ENCODE measurements around the gene ATG4B. TPM values are rescaled to one million over a fixed set of nuclear protein-coding genes. Genes with fewer than 3 reads are reported as not detected.

Gene ATG4B
- total RNA-seq, 1 donor from 2014 or later: 43.3 TPM

DNA sequence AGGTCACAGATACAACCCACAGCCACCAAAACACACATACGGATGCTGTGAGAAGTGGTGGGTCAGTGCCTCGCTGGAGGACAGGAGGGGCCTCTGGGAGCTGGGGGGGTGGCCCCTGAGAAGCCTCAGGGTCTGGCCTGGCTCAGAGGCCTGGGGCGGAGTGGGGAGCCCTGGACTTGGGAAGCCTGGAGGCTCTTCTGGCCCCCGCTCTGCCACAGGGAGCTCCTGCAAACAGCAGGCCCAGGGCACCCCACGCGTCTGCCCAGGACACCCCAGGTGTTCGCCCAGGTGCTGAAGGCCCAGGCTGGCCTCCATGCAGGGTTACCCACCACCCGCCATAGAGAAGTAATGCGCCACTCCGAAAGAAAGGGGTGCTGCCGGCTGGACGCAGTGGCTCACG is 26.4 kb upstream of the ATG4B start:
- intact Hi-C loops (cut with DNase I): loop anchor here (5.0 to 10.0 kb wide), 2 partner anchors 104 to 506 kb away; partner anchors contain the start of genes MTERF4 and STK25
- ATAC-seq (no peak), DNase-seq (ENCODE audit: missing footprints) (no peak)

DNA sequence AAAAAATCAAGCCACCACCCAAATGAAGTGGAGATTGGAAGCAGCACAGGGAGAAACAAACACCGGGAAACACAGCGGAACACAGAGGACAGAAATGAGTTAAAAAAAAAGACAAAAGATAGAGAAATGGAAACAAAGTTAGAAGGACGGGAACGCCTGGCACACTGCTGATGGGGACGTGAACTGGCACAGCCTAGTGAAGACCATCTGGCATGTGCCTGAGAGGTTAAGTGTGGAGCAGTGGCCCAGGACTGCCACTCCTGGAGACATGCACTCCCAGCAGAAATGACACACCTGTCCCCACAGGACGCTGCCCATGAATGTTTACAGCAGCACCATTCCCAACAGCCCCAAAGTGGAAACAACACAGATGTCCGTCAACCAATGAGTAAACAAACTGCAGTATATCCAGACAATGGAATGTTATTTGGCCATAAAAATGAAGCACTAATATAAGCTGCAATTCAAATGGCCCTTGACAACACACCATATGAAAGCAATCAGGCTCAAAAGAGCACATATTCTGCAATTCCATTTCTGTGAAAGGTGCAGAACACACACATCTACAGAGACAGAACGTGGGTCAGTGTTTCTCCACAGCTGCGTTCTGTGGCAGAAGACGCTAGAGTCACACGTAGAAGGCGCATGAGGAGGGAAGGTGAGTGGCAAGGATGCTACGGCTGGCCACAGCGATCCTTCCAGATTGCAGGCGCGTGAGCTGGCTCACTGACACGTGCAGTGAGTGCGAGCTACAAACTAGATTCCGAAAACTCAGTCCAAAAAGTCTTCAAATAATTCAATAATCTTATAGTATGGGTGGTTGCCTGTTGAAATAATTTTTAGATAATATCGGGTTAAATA is 25.1 kb upstream of the ATG4B start:
- ATAC-seq (no peak), DNase-seq (ENCODE audit: missing footprints) (no peak)
- intact Hi-C loops (cut with DNase I): loop anchor here (2.0 to 10.0 kb wide), 3 partner anchors 78 to 508 kb away; partner anchors contain the start of genes MTERF4 and STK25

DNA sequence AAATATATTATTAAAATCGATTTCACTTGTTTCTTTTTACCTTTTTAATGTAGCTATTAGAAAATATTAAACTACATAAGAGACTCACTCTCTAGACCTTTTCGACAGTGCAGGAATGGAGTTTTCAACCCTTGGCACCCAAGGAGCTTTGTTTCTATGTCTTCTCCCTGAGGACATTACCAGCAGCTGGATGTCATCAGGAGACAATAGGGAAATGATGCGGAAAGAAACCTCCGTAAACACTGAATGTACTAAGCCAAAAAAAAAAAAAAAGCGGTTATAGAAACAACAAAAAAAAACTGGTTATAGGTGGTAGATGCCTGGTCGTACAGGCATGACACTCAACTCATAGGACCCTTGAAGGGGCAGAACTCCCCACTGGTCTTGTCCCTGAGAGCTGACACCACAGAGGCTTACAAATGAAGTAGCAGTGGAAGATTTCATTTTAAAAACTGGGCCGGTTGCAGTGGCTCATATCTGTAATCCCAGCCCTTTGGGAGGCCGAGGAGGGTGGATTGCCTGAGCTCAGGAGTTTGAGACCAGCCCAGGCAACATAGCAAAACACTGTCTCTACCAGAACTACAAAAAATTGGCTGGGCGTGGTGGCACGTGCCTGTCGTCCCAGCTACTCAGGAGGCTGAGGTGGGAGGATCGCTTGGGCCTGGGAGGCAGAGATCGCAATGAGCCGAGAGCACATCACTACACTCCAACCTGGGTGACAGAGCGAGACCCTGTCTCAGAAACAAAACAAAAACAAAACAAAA is 24.3 kb upstream of the ATG4B start:
- intact Hi-C loops (cut with DNase I): loop anchor here (2.0 to 10.0 kb wide), 3 partner anchors 78 to 508 kb away; partner anchors contain the start of genes MTERF4 and STK25
- no peak for DNase-seq (ENCODE audit: missing footprints)
- ATAC-seq: peak; percentile 18

DNA sequence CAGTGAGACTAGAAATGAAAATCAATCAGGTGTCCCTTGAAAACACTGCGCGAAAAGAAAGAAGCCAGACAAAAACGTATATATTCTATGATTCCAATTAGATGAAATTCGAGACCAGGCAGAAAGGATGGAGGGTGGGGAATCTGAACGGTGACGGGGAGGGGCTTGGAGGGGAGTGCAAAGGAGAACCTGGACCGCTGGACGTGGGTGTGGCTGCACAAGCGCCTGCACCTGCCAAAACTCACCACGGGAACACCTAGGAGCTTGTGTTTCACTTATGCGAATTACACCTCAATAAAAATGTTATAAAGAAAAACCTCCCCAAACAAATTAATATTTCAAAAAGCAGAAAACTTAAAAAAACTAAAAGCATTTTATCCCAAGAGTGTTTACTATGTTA is 22.5 kb upstream of the ATG4B start:
- ATAC-seq: no peak
- intact Hi-C loops (cut with DNase I): loop anchor here (10.0 kb wide), 1 partner anchor 510 kb away; the partner anchor contains the start of gene MTERF4
- DNase-seq (ENCODE audit: missing footprints): no peak

DNA sequence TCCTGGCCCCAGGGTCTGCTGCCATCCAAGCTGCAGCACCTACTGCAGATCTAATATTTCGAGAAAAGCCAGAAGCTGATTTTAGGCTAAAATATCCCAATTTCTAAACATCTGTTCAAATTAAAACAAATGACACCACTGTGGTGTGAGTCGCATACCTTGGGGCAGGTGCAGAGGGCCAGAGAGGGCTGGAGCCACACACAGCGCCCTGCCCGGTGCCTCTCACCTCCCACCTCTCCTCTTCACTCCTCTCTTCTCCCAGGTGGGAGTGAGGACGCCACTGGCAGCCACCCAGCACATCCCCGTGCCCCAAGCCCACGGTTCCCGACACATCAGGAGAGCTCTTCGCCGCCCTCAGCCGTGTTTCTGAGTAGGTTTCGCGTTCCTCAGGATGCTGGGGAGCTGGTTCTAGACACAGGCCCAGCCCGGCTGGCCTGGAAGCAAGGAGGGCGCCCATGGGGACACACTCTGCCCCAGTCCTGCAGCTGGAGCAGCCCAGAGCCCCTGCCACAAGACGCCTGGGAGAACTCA is 21.9 kb upstream of the ATG4B start:
- DNase-seq (ENCODE audit: missing footprints) (no peak), ATAC-seq (peak; percentile 21)
- intact Hi-C loops (cut with DNase I): loop anchor here (10.0 kb wide), 1 partner anchor 511 kb away; the partner anchor contains the start of gene MTERF4

DNA sequence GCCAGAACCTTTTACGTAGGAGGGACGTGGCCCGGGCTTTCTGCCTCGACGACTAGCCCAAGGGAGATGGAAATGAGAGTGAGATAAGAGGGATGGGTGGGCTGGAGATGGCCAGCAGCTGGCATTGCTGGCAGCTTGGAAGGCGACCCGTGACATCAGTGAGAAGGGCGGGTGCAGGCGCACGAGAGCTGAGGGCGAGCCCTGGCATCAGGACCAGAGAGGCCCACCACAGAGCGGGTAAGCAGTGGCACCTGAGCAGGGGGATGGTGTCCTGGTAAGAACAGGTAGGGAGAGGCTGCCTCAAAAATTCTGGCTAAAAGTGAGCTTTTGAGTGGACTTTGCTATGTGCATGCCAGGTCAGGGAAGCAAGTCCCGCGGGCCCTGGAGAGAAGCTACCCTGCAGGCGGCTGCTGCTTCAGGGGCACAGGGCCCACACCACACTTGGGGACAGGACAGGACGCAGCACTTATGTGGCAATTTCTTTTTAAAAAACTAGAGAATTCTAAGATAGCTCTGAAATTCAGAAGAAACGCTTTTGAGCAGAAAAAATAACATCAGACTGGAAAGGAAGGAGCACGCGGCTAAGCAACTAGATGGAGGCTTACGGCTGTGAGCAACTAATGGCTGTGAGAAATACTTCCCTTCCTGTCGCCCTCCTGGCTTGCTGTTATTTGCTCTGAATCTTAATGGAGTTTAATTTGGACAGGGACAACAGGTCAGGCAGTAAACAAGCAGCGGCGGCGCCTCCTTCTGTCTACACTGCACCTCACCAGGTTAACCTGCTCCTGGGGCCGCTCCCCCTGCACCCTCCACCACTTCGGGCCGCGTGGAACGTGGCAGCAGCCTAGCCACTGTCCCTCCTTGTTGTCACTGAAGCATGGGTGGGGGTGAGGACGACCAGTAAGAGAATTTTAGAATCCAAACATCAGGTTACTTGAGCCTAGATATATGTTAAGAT is 21.0 kb upstream of the ATG4B start:
- intact Hi-C loops (cut with DNase I): loop anchor here (10.0 kb wide), 1 partner anchor 512 kb away; the partner anchor contains the start of gene MTERF4
- DNase-seq (ENCODE audit: missing footprints) (no peak), ATAC-seq (peak; percentile 26)

DNA sequence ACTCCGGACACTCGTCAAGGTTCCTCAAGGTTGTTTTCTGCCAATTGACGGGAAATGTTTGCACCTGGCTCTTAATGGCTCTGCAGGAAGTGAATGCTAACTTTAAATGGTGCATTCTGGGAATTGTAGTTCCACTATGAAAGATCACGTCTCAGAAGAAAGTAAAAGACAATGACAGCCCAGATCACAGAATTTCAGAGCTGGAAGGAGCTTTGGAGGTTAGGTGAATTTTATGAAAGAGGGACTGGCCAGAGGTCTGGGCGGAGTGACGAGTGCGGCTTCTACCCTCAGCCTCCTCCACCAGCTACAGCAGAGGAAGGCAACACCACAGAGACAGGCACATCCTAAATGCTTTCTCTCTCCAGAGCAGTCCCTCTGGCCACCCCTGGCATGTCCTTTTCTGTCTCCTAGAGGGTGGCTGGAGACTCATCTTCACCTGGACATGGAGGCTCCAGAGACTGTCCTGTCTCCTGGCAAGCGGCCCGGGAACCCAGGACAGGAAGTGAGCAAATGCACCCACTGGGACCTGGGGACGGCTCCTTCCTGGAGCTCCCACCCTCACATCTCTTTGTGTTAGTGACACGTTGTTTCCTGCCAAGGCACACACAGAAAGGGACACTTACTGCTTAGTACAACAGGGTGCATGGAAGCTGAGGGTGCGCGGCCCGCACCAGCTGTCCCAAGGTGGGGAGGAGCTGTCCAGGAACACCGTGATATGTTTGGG is 19.9 kb upstream of the ATG4B start:
- ATAC-seq: peak; percentile 40
- intact Hi-C loops (cut with DNase I): loop anchor here (10.0 kb wide), 1 partner anchor 513 kb away; the partner anchor contains the start of gene MTERF4
- DNase-seq (ENCODE audit: missing footprints): peak; percentile 77

DNA sequence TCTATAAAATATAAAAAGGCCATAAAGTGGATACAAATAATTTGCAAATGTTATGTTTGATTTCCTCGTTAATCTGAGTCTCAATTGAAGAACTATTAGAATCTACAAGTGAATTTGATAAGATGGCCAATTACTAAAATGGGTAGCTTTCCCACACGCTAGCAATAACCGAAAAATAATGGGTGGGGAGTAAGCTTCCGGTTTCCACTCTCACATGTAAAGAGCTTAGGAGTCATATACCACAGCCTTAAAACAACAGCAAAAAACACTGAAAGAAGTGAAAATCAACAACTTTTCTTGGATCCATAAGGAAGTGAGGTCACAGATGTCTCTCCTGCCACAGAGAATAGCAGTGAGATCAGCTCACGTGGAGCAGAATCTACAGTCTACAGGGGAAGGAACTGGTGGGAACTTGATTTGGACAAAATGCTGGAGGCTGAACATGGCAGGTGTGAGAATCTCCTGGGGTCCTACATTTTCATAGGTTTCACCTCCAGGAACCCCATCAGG is 19.1 kb upstream of the ATG4B start:
- DNase-seq (ENCODE audit: missing footprints): no peak
- intact Hi-C loops (cut with DNase I): loop anchor here (10.0 kb wide), 1 partner anchor 514 kb away; the partner anchor contains the start of gene MTERF4
- ATAC-seq: no peak

DNA sequence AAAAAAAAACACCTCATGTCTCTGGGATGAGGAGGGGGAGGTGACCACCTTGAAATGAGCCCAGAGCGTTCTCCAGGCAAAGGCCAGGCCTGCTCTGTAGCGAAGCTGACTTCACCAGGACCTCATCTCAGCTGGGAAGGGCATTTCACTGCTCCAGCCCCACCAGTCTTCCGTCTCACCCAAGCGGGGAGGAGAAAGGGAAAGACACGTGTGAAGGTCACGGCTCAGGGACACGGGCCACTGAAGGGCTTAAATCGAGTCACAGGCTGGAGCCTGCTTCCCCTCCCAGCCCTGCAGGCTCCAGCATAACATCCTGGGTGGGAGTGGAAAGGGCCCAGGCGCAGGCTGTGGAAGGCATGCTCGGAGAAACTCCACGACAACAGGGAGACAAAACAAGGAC is 18.7 kb upstream of the ATG4B start:
- intact Hi-C loops (cut with DNase I): loop anchor here (10.0 kb wide), 1 partner anchor 514 kb away; the partner anchor contains the start of gene MTERF4
- DNase-seq (ENCODE audit: missing footprints): no peak
- ATAC-seq: no peak

DNA sequence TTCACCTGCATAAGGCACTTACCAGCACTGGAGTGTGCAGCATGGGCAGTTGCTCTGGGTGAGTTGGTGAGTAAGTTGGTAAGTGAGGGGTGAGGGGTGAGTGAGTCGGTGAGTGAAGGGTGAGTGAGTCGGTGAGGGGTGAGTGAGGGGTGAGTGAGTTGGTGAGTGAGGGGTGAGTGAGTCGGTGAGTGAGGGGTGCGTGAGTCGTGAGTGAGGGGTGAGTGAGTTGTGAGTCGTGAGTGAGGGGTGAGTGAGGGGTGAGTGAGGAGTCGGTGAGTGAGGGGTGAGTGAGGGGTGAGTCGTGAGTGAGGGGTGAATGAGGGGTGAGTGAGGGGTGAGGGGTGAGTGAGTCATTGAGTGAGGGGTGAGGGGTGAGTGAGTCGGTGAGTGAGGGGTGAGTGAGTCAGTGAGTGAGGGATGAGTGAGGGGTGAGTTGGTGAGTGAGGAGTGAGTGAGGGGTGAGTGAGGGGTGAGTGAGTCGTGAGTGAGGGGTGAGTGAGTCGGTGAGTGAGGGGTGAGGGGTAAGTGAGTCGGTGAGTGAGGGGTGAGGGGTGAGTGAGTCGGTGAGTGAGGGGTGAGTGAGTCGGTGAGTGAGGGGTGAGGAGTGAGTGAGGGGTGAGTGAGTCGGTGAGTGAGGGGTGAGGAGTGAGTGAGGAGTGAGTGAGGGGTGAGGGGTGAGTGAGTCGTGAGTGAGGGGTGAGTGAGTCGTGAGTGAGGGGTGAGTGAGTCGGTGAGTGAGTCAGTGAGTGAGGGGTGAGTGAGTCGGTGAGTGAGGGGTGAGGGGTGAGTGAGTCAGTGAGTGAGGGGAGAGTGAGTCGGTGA is 17.7 kb upstream of the ATG4B start:
- intact Hi-C loops (cut with DNase I): loop anchor here (10.0 kb wide), 1 partner anchor 515 kb away; the partner anchor contains the start of gene MTERF4
- ATAC-seq: no peak
- no peak for DNase-seq (ENCODE audit: missing footprints)

DNA sequence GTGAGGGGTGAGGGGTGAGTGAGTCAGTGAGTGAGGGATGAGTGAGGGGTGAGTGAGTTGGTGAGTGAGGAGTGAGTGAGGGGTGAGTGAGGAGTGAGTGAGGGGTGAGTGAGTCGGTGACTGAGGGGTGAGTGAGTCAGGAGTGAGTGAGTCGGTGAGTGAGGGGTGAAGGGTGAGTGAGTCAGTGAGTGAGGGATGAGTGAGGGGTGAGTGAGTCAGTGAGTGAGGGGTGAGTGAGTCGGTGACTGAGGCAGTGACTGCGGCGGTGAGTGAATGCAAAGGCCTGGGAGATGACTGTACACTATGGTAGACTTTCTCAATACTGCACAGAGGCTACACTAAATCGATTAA is 17.1 kb upstream of the ATG4B start:
- DNase-seq (ENCODE audit: missing footprints) (no peak), ATAC-seq (no peak)
- intact Hi-C loops (cut with DNase I): no loop called here

DNA sequence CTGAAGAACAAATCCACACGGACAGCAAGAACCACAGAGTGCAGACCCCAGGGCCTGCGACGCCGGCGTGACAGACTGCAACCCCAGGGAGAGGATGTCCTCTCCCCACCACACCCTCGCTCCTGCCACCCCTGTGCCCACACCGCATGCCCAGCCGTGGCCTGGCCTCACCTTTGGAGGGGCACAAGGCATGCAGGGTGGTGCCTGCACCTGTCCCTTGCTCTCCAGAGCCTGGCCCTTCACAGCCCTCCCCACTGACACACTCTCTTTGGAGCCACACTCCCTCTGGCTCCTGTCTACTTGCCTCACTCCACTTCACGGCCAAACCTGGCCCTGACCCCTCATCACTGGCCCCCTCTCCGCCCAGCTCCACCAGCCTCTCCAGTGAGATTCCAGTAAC is 9.8 kb upstream of the ATG4B start:
- peak; percentile 16 for ATAC-seq
- intact Hi-C loops (cut with DNase I): no loop called here
- DNase-seq (ENCODE audit: missing footprints): no peak

DNA sequence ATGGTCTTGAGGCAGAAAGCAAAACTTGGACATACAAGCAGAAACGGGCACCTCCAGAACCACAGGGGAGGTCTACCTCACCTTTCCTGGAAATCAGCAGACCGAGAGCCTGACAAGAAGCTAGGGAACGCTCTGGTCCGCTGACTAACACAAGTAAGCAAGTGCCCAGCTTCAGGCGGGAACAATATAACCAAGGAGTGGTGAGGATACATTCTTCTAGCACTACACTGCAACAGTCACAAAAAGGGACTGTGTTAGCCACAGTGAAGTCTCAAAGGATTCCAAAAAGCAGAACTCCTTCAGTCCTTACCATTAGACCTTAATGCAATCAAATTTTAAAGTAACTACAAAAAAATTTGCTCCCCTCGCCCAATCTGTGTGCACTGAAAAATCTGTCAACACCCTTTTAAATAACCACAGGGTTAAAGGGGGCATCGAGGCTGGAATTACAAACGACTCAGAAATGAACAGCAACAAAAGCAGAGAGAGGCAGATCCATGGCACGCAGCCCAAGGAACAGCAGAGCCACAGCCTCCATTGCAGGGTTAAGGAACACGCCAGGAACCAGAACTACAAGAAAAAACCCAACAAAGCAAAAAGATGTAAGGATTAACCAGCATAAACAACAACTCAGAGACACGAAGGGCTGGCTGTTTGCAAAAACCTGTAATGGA is 7.6 kb upstream of the ATG4B start:
- DNase-seq (ENCODE audit: missing footprints) (no peak), ATAC-seq (no peak)
- intact Hi-C loops (cut with DNase I): no loop called here

DNA sequence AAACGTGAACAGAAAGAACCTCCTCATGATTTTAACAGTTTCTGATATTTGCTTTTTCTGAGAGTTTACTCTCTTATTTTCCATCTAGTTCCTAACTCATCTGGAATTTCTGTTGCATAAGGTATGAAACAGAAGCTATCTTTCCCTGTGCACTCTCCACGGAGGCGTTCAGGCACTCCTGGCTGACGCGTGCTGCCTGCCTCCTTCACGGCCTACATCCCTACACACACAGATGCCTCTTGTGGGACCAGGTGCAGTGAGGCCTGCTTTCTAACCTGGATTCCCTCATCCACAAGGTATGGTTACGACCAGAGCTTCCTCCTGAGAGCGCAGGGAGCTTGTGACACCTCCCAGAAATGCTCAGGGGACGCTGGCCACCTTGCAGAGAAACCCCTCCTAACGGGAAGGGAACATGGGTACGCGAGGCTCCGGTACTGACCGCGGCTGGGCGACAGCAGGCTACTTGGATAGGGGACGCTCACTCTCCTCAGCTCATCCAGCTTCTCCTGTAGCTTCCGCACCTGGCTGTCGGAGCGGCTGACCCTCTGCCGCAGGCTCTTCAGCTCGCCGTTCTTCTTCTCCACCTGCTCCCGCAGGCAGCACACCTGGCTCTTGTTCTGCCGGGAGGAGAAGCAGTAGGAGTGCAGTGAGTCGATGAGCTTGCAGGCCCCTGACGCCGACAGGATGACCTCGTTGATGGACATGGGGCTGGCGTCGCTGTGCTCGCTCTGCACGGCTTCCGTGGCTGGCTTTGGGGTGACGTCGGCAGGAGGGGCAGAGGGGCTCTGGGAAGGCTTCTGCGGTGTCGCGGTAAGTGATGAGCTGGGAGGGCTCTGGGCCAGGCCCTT is 4.8 kb upstream of the ATG4B start:
- no peak for DNase-seq (ENCODE audit: missing footprints)
- intact Hi-C loops (cut with DNase I): no loop called here
- ATAC-seq: no peak

DNA sequence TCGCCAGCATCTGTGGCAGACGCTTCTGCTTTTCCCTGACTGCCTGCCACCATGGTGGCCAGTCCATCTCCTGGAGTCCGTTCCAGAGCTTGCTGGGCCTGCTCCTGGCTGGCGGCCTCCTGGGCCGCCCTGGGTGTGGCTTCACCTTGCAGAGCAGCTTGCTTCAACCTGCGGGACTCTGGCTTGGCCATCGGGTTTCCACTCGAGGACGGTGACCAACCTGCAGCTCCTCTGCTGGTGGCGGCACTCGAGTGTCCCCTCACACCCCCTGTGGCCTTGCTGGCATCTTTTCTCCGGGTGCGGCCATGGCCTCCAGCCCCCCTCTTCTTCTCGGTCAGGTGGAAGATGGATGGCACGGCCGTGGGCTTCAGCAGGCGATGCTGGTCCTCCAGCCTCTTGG is 3.9 kb upstream of the ATG4B start:
- ATAC-seq: no peak
- DNase-seq (ENCODE audit: missing footprints): no peak
- intact Hi-C loops (cut with DNase I): no loop called here
